ENCODE data around the gene ABHD14A.

- no peak for TF ChIP-seq CTCF (IDR thresholded peaks at IDR 0.05; ENCODE audit: low read length)
- TF ChIP-seq EZH2 (optimal IDR thresholded peaks at IDR 0.05; ENCODE audit: low read depth, low read length) = no peak
- TF ChIP-seq EZH2phosphoT487 (IDR thresholded peaks at IDR 0.05; ENCODE audit: low read length) = no peak
Observed at GRCh38 chr3:51941463-51941797, 33.4 kb upstream of the ABHD14A start.

Measured in MM.1S (cell line).